Gastrocnemius medialis (tissue), 4 donors: ENCODE measurements around the gene CSPG4. TPM values are rescaled to one million over a fixed set of nuclear protein-coding genes. Genes with fewer than 3 reads are reported as not detected.
"Not testable (repeated sequence)": the region's sequence is repeated elsewhere in the genome, so short reads cannot be mapped to it uniquely, and the experiment has no call there.

Source experiments
- ATAC-seq, 2 donors: fragments of 150-250 bp; one replicate each; pipeline ENCODE4 v1.9.1; 2016
- DNase-seq, 2 donors: peaks; one replicate each; pipeline ENCODE4 v3.0.0-alpha.2; 2019
- H3K27ac ChIP-seq, 4 donors: fragments of 200-600 bp; sonication (generic); 1 replicate in 1 of 4; 2 replicates in 3 of 4; pipeline ENCODE4 v1.5.1; 2016 to 2018; ENCODE audit warnings: mild to moderate bottlenecking in 2 of 4, moderate library complexity in 1 of 4
- H3K27me3 ChIP-seq, 3 donors: fragments of 200-600 bp; sonication (generic) in 2 of 3; 1 replicate in 1 of 3; 2 replicates in 2 of 3; pipeline versions ENCODE4 v1.5.1 to v1.6.0; 2016 to 2019; ENCODE audit warnings: mild to moderate bottlenecking in 1 of 3, moderate library complexity in 1 of 3
- H3K36me3 ChIP-seq, 2 donors: fragments of 200-600 bp; sonication (generic) in 1 of 2; one replicate each; pipeline ENCODE4 v1.5.1; 2017 to 2018
- H3K4me1 ChIP-seq, 2 donors: fragments of 200-600 bp; sonication (generic) in 1 of 2; one replicate each; pipeline ENCODE4 v1.5.1; 2016 to 2017; ENCODE audit warnings: mild to moderate bottlenecking in 2 of 2
- H3K4me3 ChIP-seq, 4 donors: fragments of 200-600 bp; sonication (generic) in 3 of 4; 1 replicate in 1 of 4; 2 replicates in 3 of 4; pipeline ENCODE4 v1.5.1; 2016 to 2019; ENCODE audit warnings: mild to moderate bottlenecking in 2 of 4
- H3K9me3 ChIP-seq, 3 donors: fragments of 200-600 bp; sonication (generic) in 2 of 3; 1 replicate in 1 of 3; 2 replicates in 2 of 3; pipeline ENCODE4 v1.5.1; 2016 to 2019
- POLR2A ChIP-seq, 2 donors: fragments of 450-650 bp; IDR thresholded peaks; one replicate each; pipeline ENCODE4 v1.6.1; 2017; ENCODE audit warnings: antibody characterized with exemption in 2 of 2, mild to moderate bottlenecking in 2 of 2, moderate library complexity in 2 of 2
- in situ Hi-C, 4 donors: fragments of 200-750 bp; cut with MboI; loops; one replicate each; pipeline versions ENCODE4 v1.15.0 to v1.8.0; 2017; ENCODE audit warnings: low sequenced_read_pairs in 4 of 4
- intact Hi-C: fragments of 100-400 bp; cut with DNase I; formaldehyde crosslinking; loops from one replicate; pipeline ENCODE4 v1.15.1; 2023; ENCODE audit warnings: low total_unique reads
- total RNA-seq, 4 donors: library from RNA; depleted of rRNA; stranded (reverse); fragments of >200 nt; gene quantifications; one replicate each; pipeline versions ENCODE4 v1.1.0 to v1.2.3, GENCODE V29; 2016
- TF ChIP-seq, protein P1 (sequence below), 5 experiments: fragments of 450-650 bp in 3 of 5; fragments of 200-600 bp in 2 of 5; sonication (generic) in 2 of 5; IDR thresholded peaks in 4 of 5; conservative IDR thresholded peaks in 1 of 5; 1 replicate in 4 of 5; 2 replicates in 1 of 5; pipeline ENCODE4 v1.5.1; 2016 to 2019; ENCODE audit warnings: antibody characterized with exemption in 5 of 5, mild to moderate bottlenecking in 3 of 5, moderate library complexity in 3 of 5

CSPG4 gene
- total RNA-seq, 4 donors from 2014 or later, result 38.2 to 145 (median 88.5) TPM

DNA sequence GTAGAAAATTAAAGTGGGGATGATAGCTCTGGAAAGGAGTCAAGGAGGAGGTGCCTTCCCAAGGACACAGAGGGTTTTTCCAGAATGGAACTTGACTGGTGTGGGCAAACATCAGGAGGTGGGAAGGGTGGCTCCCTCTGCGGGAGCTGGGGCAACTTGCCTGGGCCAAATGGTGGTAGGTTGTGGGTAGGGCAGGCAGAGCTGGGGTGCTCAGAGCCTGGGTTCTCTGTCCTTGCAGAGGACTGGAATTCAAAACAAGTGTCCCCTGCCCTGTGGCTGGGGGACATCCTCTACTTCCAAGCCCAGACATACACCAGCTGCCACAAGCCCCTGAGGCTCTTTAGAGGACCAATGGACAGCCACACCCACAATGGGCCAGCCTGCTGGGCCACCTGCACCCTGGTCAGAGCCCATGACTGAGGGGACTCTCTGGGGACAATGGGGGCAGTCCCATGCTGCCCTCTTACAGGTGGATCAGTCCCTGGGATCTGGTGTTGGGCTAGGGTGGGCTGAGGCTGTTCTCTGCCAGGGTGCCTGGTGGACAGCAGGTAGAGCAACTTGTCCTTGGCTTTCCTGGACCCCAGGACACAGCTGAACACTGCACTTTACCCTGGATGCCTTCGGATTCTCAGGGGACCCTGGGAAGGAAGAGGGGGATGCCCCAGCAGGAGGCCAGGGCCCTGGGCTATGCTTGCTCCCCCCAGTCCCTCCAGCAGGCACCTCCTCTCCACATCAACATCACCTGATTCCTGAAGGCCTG is 38.6 kb upstream of the CSPG4 start:
- no peaks in the 10 kb centered on the region for H3K4me1 ChIP-seq
- intact Hi-C loops (no loop called here), in situ Hi-C loops (no loop called here)
- TF ChIP-seq, protein P1, sequence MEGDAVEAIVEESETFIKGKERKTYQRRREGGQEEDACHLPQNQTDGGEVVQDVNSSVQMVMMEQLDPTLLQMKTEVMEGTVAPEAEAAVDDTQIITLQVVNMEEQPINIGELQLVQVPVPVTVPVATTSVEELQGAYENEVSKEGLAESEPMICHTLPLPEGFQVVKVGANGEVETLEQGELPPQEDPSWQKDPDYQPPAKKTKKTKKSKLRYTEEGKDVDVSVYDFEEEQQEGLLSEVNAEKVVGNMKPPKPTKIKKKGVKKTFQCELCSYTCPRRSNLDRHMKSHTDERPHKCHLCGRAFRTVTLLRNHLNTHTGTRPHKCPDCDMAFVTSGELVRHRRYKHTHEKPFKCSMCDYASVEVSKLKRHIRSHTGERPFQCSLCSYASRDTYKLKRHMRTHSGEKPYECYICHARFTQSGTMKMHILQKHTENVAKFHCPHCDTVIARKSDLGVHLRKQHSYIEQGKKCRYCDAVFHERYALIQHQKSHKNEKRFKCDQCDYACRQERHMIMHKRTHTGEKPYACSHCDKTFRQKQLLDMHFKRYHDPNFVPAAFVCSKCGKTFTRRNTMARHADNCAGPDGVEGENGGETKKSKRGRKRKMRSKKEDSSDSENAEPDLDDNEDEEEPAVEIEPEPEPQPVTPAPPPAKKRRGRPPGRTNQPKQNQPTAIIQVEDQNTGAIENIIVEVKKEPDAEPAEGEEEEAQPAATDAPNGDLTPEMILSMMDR (IDR thresholded peaks at IDR 0.05 in 4 of 5, conservative IDR thresholded peaks at IDR 0.05 in 1 of 5), result no peak
- TF ChIP-seq POLR2A (IDR thresholded peaks at IDR 0.05), result no peak
- H3K4me3 ChIP-seq, result no peak overlapping the region
- H3K36me3 ChIP-seq, result no peaks in the 10 kb centered on the region
- H3K27me3 ChIP-seq, result no peaks in the 10 kb centered on the region
- no peaks in the 10 kb centered on the region for H3K9me3 ChIP-seq
- DNase-seq (no peak), ATAC-seq (no peak)
- H3K27ac ChIP-seq, result no peak overlapping the region

DNA sequence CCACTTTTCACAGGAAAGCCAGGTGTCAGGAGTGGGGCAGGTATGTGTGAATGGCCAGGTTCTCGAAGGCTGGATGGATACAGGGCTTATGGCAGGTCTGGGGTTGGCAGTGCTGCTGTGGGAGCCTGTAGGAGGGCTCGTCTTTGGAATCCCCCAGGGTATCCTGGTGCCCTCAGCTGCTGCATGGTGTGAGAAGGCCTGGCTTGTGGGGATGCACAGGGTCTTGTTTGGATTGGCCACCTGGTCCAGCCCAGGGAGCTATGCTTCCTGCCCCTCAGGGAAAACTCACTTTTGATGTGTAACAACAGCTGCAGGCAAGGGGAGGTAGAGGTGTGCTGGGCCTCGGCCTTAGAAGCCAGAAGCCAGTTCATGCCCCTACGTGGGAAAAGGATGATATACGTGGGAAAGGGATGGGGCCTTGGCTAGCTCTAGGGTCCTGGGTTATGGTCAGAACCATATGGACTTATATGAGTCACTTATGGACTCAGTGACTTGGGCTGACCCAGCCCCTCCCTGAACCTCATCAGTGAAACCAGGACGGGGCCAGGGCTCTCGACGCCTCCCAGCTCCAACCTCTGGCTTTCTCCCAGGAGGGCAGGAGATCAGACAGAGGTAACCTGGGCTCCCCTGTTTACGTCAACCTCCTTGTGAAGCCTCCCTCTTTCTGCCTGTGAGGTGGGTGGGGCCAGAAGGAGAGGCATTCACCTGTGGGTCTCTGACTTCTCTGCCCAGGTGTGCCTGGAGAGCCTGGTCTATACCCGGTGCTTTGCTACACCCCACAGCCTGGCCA is 37.8 kb upstream of the CSPG4 start:
- no peaks in the 10 kb centered on the region for H3K4me1 ChIP-seq
- H3K27ac ChIP-seq, result no peak overlapping the region
- no peaks in the 10 kb centered on the region for H3K9me3 ChIP-seq
- no peak overlapping the region for H3K4me3 ChIP-seq
- in situ Hi-C loops (no loop called here), intact Hi-C loops (no loop called here)
- ATAC-seq, result no peak
- no peak for DNase-seq
- no peaks in the 10 kb centered on the region for H3K36me3 ChIP-seq
- no peaks in the 10 kb centered on the region for H3K27me3 ChIP-seq
- TF ChIP-seq, protein P1 (IDR thresholded peaks at IDR 0.05 in 4 of 5, conservative IDR thresholded peaks at IDR 0.05 in 1 of 5), result no peak
- TF ChIP-seq POLR2A (IDR thresholded peaks at IDR 0.05), result no peak

DNA sequence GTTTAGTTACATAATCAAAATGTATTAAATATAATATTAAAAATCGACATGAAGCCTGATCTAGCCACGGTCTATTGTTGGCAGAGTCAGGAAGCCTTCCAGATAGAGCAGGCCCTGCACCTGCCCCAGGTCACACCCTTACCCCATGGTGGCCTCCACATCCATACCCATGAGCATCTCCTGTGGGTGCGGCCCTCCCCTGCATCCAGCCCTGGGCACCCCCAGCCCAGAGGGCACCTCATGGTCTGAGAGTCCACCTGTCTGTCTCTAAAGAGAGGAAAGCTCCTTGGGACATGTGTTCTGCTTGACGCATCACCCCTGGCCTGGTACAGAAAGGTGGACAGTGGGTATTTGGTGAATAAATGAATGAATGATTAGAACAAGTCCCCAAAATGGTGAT is 37.2 kb upstream of the CSPG4 start:
- Histone ChIP-seq H3K27ac (no peak overlapping the region), H3K4me1 (no peaks in the 10 kb centered on the region), H3K9me3 (no peaks in the 10 kb centered on the region), H3K36me3 (no peaks in the 10 kb centered on the region), H3K4me3 (no peak overlapping the region), H3K27me3 (no peaks in the 10 kb centered on the region)
- DNase-seq, result no peak
- intact Hi-C loops (no loop called here), in situ Hi-C loops (no loop called here)
- ATAC-seq, result no peak
- TF ChIP-seq, protein P1 (IDR thresholded peaks at IDR 0.05 in 4 of 5, conservative IDR thresholded peaks at IDR 0.05 in 1 of 5), result no peak
- TF ChIP-seq POLR2A (IDR thresholded peaks at IDR 0.05), result no peak

DNA sequence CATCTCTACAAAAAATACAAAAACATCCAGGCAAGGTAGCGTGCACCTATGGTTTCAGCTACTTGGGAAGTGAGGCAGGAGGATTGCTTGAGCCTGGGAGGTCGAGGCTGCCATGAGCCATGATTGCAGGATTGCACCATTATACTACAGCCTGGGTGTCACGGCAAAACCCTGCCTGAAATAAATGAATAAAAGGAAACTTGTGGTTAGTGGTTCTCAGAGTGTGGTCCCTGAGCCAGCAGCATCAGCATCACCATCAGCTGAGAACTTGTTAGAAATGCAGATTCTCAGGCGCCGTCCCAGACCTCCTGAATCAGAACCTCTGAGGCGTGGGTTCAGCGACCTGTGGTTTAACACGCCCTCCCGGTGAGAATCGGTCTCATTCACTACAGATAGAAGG is 36.2 kb upstream of the CSPG4 start:
- ATAC-seq, DNase-seq, in situ Hi-C loops, H3K27ac ChIP-seq, intact Hi-C loops, H3K4me1 ChIP-seq, H3K36me3 ChIP-seq, H3K4me3 ChIP-seq, H3K27me3 ChIP-seq, H3K9me3 ChIP-seq: not testable (repeated sequence)

- DNase-seq, H3K9me3 ChIP-seq, H3K4me3 ChIP-seq, intact Hi-C loops, H3K27me3 ChIP-seq, H3K27ac ChIP-seq, H3K36me3 ChIP-seq, in situ Hi-C loops, H3K4me1 ChIP-seq, ATAC-seq: not testable (repeated sequence)
These were observed 34.5 kb upstream of the CSPG4 start for GRCh38 chr15:75747121-75747520.
